Stimulated activated CD4-positive, alpha-beta T cell treated with anti-CD3 and anti-CD28 coated beads, Interleukin-15, amount 100 ng/mL, for 1 hour (primary cell): ENCODE measurements around the gene ACTL7B.
"Not testable (repeated sequence)": the region's sequence is repeated elsewhere in the genome, so short reads cannot be mapped to it uniquely, and the experiment has no call there.

Experiments used
- DNase-seq, 2 donors: peaks; one replicate each; pipeline ENCODE4 v3.0.0-alpha.2; 2020; ENCODE audit warnings: low read depth in 1 of 2, low spot score in 1 of 2

Gene ACTL7B

GRCh38 chr9:108874058-108874788 lies 18.4 kb upstream of the ACTL7B start:
- DNase-seq = no peak

- DNase-seq = no peak
These were observed 13.4 kb upstream of the ACTL7B start for GRCh38 chr9:108869092-108869725.

GRCh38 chr9:108867829-108868228 lies 12.0 kb upstream of the ACTL7B start:
- no peak for DNase-seq

GRCh38 chr9:108867116-108867515 lies 11.3 kb upstream of the ACTL7B start:
- no peak for DNase-seq

- DNase-seq = no peak
These were observed 10.2 kb upstream of the ACTL7B start for GRCh38 chr9:108866001-108866420.

GRCh38 chr9:108865037-108865436 lies 9.3 kb upstream of the ACTL7B start:
- DNase-seq = no peak

GRCh38 chr9:108864446-108864845 lies 8.7 kb upstream of the ACTL7B start:
- DNase-seq = no peak

GRCh38 chr9:108863891-108864290 lies 8.1 kb upstream of the ACTL7B start:
- DNase-seq = no peak

GRCh38 chr9:108861997-108862396 lies 6.2 kb upstream of the ACTL7B start, which contains the start of gene ACTL7A:
ACTL7A (plus strand) TSS chr9:108862266; CDS start chr9:108862323, 57 bp downstream.
- no peak for DNase-seq

GRCh38 chr9:108861464-108861863 lies 5.7 kb upstream of the ACTL7B start:
- no peak for DNase-seq

GRCh38 chr9:108860764-108861163 lies 5.0 kb upstream of the ACTL7B start:
- no peak for DNase-seq

GRCh38 chr9:108860354-108860753 lies 4.6 kb upstream of the ACTL7B start:
- DNase-seq = no peak

- no peak for DNase-seq
These were observed 3.8 kb upstream of the ACTL7B start for GRCh38 chr9:108859459-108860114.

- no peak for DNase-seq
These were observed 1.8 kb upstream of the ACTL7B start for GRCh38 chr9:108857572-108857971.

- no peak for DNase-seq
These were observed 278 bp downstream of the ACTL7B start for GRCh38 chr9:108855529-108855886.

- no peak for DNase-seq
These were observed 901 bp downstream of the ACTL7B start for GRCh38 chr9:108854641-108855528.

- no peak for DNase-seq
These were observed 1.7 kb downstream of the ACTL7B start for GRCh38 chr9:108854094-108854493.

- DNase-seq = no peak
These were observed 3.7 kb downstream of the ACTL7B start for GRCh38 chr9:108852079-108852478.

GRCh38 chr9:108851138-108851537 lies 4.6 kb downstream of the ACTL7B start:
- DNase-seq = no peak

- no peak for DNase-seq
These were observed 5.4 kb downstream of the ACTL7B start for GRCh38 chr9:108850293-108850897.

GRCh38 chr9:108848296-108848695 lies 7.5 kb downstream of the ACTL7B start:
- DNase-seq = not testable (repeated sequence)
